Measurements from ENCODE around the gene PRRG2. TPM values are rescaled to one million over a fixed set of nuclear protein-coding genes. Genes with fewer than 3 reads are reported as not detected.

PRRG2 gene
- total and polyA plus RNA-seq, 3 experiments from 2014 or later = 0.24 to 1.2 (median 1.2) TPM

DNA sequence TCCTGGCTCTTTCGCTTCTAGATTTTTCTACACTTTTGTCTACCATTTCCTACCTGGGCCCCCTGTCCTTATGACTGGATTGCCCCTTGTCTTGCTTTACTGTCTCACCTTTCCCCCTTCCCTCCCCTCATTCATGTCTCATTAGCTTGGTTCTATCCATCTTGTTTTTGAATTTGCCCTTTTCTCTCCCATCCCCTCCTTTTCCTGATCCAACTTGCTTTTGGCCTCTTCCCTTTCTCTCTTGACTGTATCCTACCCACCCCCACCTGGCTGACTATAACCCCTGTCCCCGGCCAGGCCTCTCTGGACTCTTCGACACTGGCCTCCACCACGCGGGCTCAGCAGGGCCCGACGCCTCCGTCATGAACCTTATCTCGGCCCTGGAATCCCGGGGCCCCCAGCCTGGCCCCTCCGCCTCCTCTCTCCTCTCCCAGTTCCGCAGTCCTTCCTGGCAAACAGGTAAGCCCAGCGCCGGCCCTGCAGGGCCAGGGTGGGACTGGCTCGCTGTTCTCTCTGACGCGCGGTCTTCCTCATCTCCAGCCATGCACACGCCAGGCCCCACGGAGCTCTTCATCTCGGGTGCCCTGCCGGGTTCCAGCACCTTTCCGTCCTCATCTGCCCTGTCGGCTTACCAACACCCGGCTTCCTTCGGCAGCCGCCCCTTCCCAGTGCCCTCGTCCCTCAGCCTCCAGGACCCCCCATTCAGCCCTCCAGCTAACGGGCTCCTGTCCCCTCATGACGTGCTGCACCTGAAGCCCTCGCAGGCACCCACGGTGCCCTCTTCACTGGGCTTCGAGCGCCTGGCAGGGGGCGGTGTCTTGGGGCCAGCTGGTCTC lies 13.3 kb downstream of the PRRG2 start:
- H3K4me1 Mint-ChIP-seq = peaks cover 28 to 45% (median 29%) of the 10 kb centered on the region in 3 donors
- H3K27me3 Mint-ChIP-seq = peaks cover 0 to 5% of the 10 kb centered on the region in 2 donors
- peak overlapping the region in 6 of 7 donors; percentile 43 to 94 (median 86) for H3K4me3 Mint-ChIP-seq
- Histone ChIP-seq H3K4me3 (ENCODE audit: low read length) (no peak overlapping the region), H3K36me3 (ENCODE audit: insufficient read depth, low read length) (peaks cover 18% of the 10 kb centered on the region), H3K27me3 (ENCODE audit: insufficient read depth, low read length, poor library complexity, severe bottlenecking) (no peaks in the 10 kb centered on the region), H3K27ac (ENCODE audit: low read depth, low read length) (no peak overlapping the region), H3K4me1 (ENCODE audit: insufficient read depth, low read length) (peaks cover 26% of the 10 kb centered on the region), H3K9me3 (ENCODE audit: low read length) (no peaks in the 10 kb centered on the region)
- POLR2A ChIA-PET = interaction anchor here (0.7 to 2.8 kb wide), 3 partner anchors 8 to 82 kb away, joined by 3 to 22 read pairs (median 3); partner anchors contain the start of genes PRMT1, RRAS and SCAF1
- H3K36me3 Mint-ChIP-seq = peaks cover 0 to 50% (median 10%) of the 10 kb centered on the region in 3 donors
- H3K9me3 Mint-ChIP-seq = no peaks in the 10 kb centered on the region
- no peak for DNase-seq
- CTCF ChIA-PET = interaction anchor here (1.3 kb wide), 1 partner anchor 46 kb away, joined by 3 read pairs; the partner anchor contains the start of gene RRAS
- peak overlapping the region in 7 of 8 donors; percentile 85 to 97 (median 94) for H3K27ac Mint-ChIP-seq

GRCh38 chr19:49594993-49595818 lies 14.1 kb downstream of the PRRG2 start:
- H3K27ac ChIP-seq (ENCODE audit: low read depth, low read length) = no peak overlapping the region
- ChIA-PET CTCF (interaction anchor here (0.9 to 1.3 kb wide), 2 partner anchors 45 to 83 kb away, joined by 3 read pairs; partner anchors contain the start of gene RRAS), POLR2A (interaction anchor here (1.2 kb wide), 1 partner anchor 81 kb away, joined by 3 read pairs; the partner anchor contains the start of gene PRMT1)
- no peaks in the 10 kb centered on the region for H3K9me3 ChIP-seq (ENCODE audit: low read length)
- peaks cover 0 to 5% of the 10 kb centered on the region in 2 donors for H3K27me3 Mint-ChIP-seq
- peaks cover 0 to 55% (median 13%) of the 10 kb centered on the region in 3 donors for H3K36me3 Mint-ChIP-seq
- no peak for DNase-seq
- no peaks in the 10 kb centered on the region for H3K9me3 Mint-ChIP-seq
- H3K4me3 Mint-ChIP-seq = no peak overlapping the region
- H3K36me3 ChIP-seq (ENCODE audit: insufficient read depth, low read length) = peaks cover 23% of the 10 kb centered on the region
- H3K27me3 ChIP-seq (ENCODE audit: insufficient read depth, low read length, poor library complexity, severe bottlenecking) = no peaks in the 10 kb centered on the region
- no peak overlapping the region for H3K27ac Mint-ChIP-seq
- no peak overlapping the region for H3K4me3 ChIP-seq (ENCODE audit: low read length)
- peaks cover 26 to 41% (median 26%) of the 10 kb centered on the region in 3 donors for H3K4me1 Mint-ChIP-seq
- peaks cover 26% of the 10 kb centered on the region for H3K4me1 ChIP-seq (ENCODE audit: insufficient read depth, low read length)

GRCh38 chr19:49595819-49596404 lies 14.8 kb downstream of the PRRG2 start:
- H3K4me1 Mint-ChIP-seq = peaks cover 27 to 44% (median 27%) of the 10 kb centered on the region in 3 donors
- H3K4me3 Mint-ChIP-seq = no peak overlapping the region
- H3K9me3 Mint-ChIP-seq = no peaks in the 10 kb centered on the region
- H3K27me3 Mint-ChIP-seq = peaks cover 0 to 5% of the 10 kb centered on the region in 2 donors
- H3K4me1 ChIP-seq (ENCODE audit: insufficient read depth, low read length) = peaks cover 20% of the 10 kb centered on the region
- peaks cover 0 to 55% (median 14%) of the 10 kb centered on the region in 3 donors for H3K36me3 Mint-ChIP-seq
- H3K27me3 ChIP-seq (ENCODE audit: insufficient read depth, low read length, poor library complexity, severe bottlenecking) = no peaks in the 10 kb centered on the region
- H3K9me3 ChIP-seq (ENCODE audit: low read length) = no peaks in the 10 kb centered on the region
- no peak for DNase-seq
- H3K36me3 ChIP-seq (ENCODE audit: insufficient read depth, low read length) = peaks cover 24% of the 10 kb centered on the region
- H3K27ac ChIP-seq (ENCODE audit: low read depth, low read length) = no peak overlapping the region
- CTCF ChIA-PET = interaction anchor here (0.9 kb wide), 1 partner anchor 82 kb away, joined by 3 read pairs; no protein-coding TSS in a partner anchor
- POLR2A ChIA-PET = interaction anchor here (0.5 to 1.2 kb wide), 3 partner anchors 44 to 112 kb away, joined by 3 to 5 read pairs (median 3); partner anchors contain the start of genes PRMT1 and RRAS
- H3K27ac Mint-ChIP-seq = no peak overlapping the region
- no peak overlapping the region for H3K4me3 ChIP-seq (ENCODE audit: low read length)

DNA sequence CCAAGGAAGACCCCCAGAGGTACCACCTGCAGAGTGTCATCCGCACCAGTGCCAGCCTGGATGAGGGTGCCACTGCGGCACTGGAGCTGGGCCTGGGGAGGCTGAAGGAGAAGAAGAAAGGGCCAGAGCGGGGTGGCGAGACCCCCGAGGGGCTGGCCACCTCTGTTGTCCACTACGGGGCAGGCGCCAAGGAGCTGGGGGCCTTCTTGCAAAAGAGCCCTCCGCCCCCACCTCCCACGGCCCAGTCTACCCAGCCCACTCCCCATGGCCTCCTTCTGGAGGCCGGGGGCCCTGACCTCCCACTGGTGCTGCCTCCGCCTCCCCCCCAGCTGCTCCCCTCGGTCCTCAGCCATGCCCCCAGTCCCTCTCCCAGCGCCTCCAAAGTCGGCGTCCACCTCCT lies 15.3 kb downstream of the PRRG2 start:
- Mint-ChIP-seq H3K27me3 (peaks cover 0 to 5% of the 10 kb centered on the region in 2 donors), H3K4me3 (no peak overlapping the region), H3K36me3 (peaks cover 0 to 60% (median 14%) of the 10 kb centered on the region in 3 donors), H3K9me3 (no peaks in the 10 kb centered on the region), H3K27ac (no peak overlapping the region), H3K4me1 (peaks cover 27 to 48% (median 27%) of the 10 kb centered on the region in 3 donors)
- ChIA-PET CTCF (no interaction called here), POLR2A (interaction anchor here (0.5 to 1.1 kb wide), 4 partner anchors 27 to 112 kb away, joined by 3 to 6 read pairs (median 4); partner anchors contain the start of gene RRAS)
- Histone ChIP-seq H3K27ac (ENCODE audit: low read depth, low read length) (no peak overlapping the region), H3K4me3 (ENCODE audit: low read length) (no peak overlapping the region), H3K27me3 (ENCODE audit: insufficient read depth, low read length, poor library complexity, severe bottlenecking) (no peaks in the 10 kb centered on the region), H3K4me1 (ENCODE audit: insufficient read depth, low read length) (peaks cover 20% of the 10 kb centered on the region), H3K36me3 (ENCODE audit: insufficient read depth, low read length) (peaks cover 27% of the 10 kb centered on the region), H3K9me3 (ENCODE audit: low read length) (no peaks in the 10 kb centered on the region)
- no peak for DNase-seq

GRCh38 chr19:49596954-49597702 lies 16.0 kb downstream of the PRRG2 start:
- H3K9me3 ChIP-seq (ENCODE audit: low read length) = no peaks in the 10 kb centered on the region
- no peak overlapping the region for H3K4me3 ChIP-seq (ENCODE audit: low read length)
- no peaks in the 10 kb centered on the region for H3K27me3 ChIP-seq (ENCODE audit: insufficient read depth, low read length, poor library complexity, severe bottlenecking)
- no peak for DNase-seq
- H3K27ac ChIP-seq (ENCODE audit: low read depth, low read length) = no peak overlapping the region
- Mint-ChIP-seq H3K4me3 (no peak overlapping the region), H3K36me3 (peaks cover 0 to 63% (median 14%) of the 10 kb centered on the region in 3 donors), H3K27me3 (peaks cover 0 to 5% of the 10 kb centered on the region in 2 donors), H3K9me3 (no peaks in the 10 kb centered on the region), H3K27ac (no peak overlapping the region), H3K4me1 (peaks cover 27 to 51% (median 28%) of the 10 kb centered on the region in 3 donors)
- ChIA-PET CTCF (no interaction called here), POLR2A (interaction anchor here (0.6 kb wide), 2 partner anchors 28 to 44 kb away, joined by 4 to 6 read pairs; no protein-coding TSS in a partner anchor)
- peaks cover 20% of the 10 kb centered on the region for H3K4me1 ChIP-seq (ENCODE audit: insufficient read depth, low read length)
- peaks cover 27% of the 10 kb centered on the region for H3K36me3 ChIP-seq (ENCODE audit: insufficient read depth, low read length)

DNA sequence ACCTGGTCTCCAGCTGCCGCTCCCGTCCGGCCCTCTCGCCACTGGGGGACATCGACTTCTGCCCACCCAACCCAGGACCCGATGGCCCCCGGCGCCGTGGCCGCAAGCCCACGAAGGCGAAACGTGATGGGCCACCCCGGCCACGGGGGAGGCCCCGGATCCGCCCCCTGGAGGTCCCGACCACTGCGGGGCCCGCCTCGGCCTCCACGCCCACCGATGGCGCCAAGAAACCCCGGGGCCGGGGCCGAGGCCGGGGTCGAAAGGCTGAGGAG lies 16.5 kb downstream of the PRRG2 start:
- peaks cover 0 to 63% (median 14%) of the 10 kb centered on the region in 3 donors for H3K36me3 Mint-ChIP-seq
- POLR2A ChIA-PET = no interaction called here
- no peak overlapping the region for H3K27ac Mint-ChIP-seq

More for the DNA sequence above, 16.5 kb downstream of the PRRG2 start:
- CTCF ChIA-PET = no interaction called here
- no peak overlapping the region for H3K27ac ChIP-seq (ENCODE audit: low read depth, low read length)
- Mint-ChIP-seq H3K27me3 (no peaks in the 10 kb centered on the region), H3K4me3 (no peak overlapping the region), H3K4me1 (peaks cover 22 to 50% (median 23%) of the 10 kb centered on the region in 3 donors), H3K9me3 (no peaks in the 10 kb centered on the region)
- no peaks in the 10 kb centered on the region for H3K27me3 ChIP-seq (ENCODE audit: insufficient read depth, low read length, poor library complexity, severe bottlenecking)
- DNase-seq = no peak
- peaks cover 17% of the 10 kb centered on the region for H3K4me1 ChIP-seq (ENCODE audit: insufficient read depth, low read length)
- H3K9me3 ChIP-seq (ENCODE audit: low read length) = no peaks in the 10 kb centered on the region
- H3K36me3 ChIP-seq (ENCODE audit: insufficient read depth, low read length) = peaks cover 27% of the 10 kb centered on the region
- no peak overlapping the region for H3K4me3 ChIP-seq (ENCODE audit: low read length)

All from CD8-positive, alpha-beta memory T cell (primary cell).